ENCODE results near the gene RHBDF2.

The RHBDF2 gene

GRCh38 chr17:76497699-76497978 lies 3.6 kb downstream of the RHBDF2 start:
- H3K4me1 ChIP-seq (ENCODE audit: control insufficient read depth, insufficient read depth, low read length): peaks cover 41% of the 10 kb centered on the region
- no peaks in the 10 kb centered on the region for H3K27me3 ChIP-seq (ENCODE audit: control insufficient read depth, insufficient read depth, low read length)
- no peak overlapping the region for H3K4me3 ChIP-seq (ENCODE audit: low read depth, low read length)
- H3K9me3 ChIP-seq (ENCODE audit: control insufficient read depth, insufficient read depth, low read length): no peaks in the 10 kb centered on the region
- H3K36me3 ChIP-seq (ENCODE audit: control insufficient read depth, insufficient read depth, low read length): no peaks in the 10 kb centered on the region
- no peak overlapping the region for H3K27ac ChIP-seq (ENCODE audit: low read depth, low read length)
- H3K9ac ChIP-seq (ENCODE audit: low read depth, low read length): no peak overlapping the region

GRCh38 chr17:76496464-76496863 lies 4.8 kb downstream of the RHBDF2 start:
- no peak overlapping the region for H3K4me3 ChIP-seq (ENCODE audit: low read depth, low read length)
- H3K9ac ChIP-seq (ENCODE audit: low read depth, low read length): no peak overlapping the region
- H3K27me3 ChIP-seq (ENCODE audit: control insufficient read depth, insufficient read depth, low read length): no peaks in the 10 kb centered on the region
- H3K9me3 ChIP-seq (ENCODE audit: control insufficient read depth, insufficient read depth, low read length): no peaks in the 10 kb centered on the region
- H3K4me1 ChIP-seq (ENCODE audit: control insufficient read depth, insufficient read depth, low read length): peaks cover 42% of the 10 kb centered on the region
- H3K36me3 ChIP-seq (ENCODE audit: control insufficient read depth, insufficient read depth, low read length): no peaks in the 10 kb centered on the region
- H3K27ac ChIP-seq (ENCODE audit: low read depth, low read length): no peak overlapping the region

- no peaks in the 10 kb centered on the region for H3K27me3 ChIP-seq (ENCODE audit: control insufficient read depth, insufficient read depth, low read length)
- H3K9me3 ChIP-seq (ENCODE audit: control insufficient read depth, insufficient read depth, low read length): no peaks in the 10 kb centered on the region
- no peaks in the 10 kb centered on the region for H3K36me3 ChIP-seq (ENCODE audit: control insufficient read depth, insufficient read depth, low read length)
- H3K4me3 ChIP-seq (ENCODE audit: low read depth, low read length): no peak overlapping the region
- H3K27ac ChIP-seq (ENCODE audit: low read depth, low read length): no peak overlapping the region
- H3K9ac ChIP-seq (ENCODE audit: low read depth, low read length): no peak overlapping the region
- peaks cover 41% of the 10 kb centered on the region for H3K4me1 ChIP-seq (ENCODE audit: control insufficient read depth, insufficient read depth, low read length)
These were observed 5.4 kb downstream of the RHBDF2 start for GRCh38 chr17:76495663-76496400.

DNA sequence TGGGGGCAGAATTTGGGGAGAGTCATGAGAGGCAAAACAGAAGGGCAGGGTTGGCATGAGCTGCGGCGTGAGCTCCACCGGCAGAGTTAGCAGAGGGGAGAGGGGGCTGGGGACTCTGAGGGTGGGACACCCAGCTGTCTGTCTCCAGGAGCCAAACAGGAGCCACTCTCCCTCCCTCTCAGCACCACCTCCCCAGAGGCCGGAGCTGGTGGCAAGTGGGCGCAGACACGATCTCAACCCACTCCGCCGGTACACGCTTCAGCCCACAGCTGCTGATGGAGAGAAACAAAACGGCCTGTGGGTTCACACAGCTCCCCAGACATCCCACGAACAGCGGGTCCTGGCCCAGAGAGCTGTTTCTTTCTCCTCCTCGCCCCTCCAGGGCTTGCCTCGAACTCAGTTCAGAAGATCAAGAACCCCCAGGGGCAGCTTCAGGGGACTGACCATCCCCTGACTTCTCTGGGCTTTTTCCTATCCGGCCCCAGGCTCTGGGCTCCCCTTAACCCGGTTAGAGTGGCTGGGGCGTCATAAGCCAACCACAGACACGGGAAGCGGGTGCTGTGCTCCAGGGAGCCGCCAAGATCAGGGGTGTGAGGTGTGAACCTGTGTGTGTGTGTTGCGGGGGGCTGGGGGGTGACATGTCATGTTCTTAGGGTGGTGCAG lies 7.6 kb downstream of the RHBDF2 start:
- Histone ChIP-seq H3K27me3 (ENCODE audit: control insufficient read depth, insufficient read depth, low read length) (no peaks in the 10 kb centered on the region), H3K4me1 (ENCODE audit: control insufficient read depth, insufficient read depth, low read length) (peaks cover 28% of the 10 kb centered on the region), H3K9me3 (ENCODE audit: control insufficient read depth, insufficient read depth, low read length) (no peaks in the 10 kb centered on the region), H3K4me3 (ENCODE audit: low read depth, low read length) (no peak overlapping the region), H3K36me3 (ENCODE audit: control insufficient read depth, insufficient read depth, low read length) (no peaks in the 10 kb centered on the region), H3K9ac (ENCODE audit: low read depth, low read length) (no peak overlapping the region), H3K27ac (ENCODE audit: low read depth, low read length) (no peak overlapping the region)

DNA sequence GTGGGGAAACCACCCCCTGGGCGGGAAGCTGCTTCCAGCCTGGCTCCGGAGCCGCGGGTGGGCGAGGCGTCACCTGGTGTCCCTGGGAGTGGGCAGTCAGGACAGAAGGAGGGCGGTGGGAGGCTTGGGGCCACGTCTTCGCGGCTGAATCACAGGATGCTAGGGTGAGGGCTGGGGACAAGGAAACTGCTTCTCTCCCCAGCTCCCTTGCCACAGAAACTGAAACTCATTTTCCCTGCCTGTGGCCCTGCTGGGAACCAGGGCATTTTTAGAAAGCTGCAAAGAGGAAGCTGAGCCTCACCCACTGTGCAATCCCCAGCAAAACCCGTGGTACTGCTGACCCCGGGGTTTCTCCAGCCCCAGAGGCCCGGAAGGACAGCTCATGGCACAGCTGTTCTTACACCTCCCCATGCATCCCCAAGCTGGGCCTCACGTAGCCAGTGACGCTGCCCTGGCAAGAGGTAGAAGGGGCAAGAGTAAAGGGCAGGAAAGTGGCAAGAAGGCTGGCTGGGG lies 8.2 kb downstream of the RHBDF2 start:
- Histone ChIP-seq H3K27ac (ENCODE audit: low read depth, low read length) (no peak overlapping the region), H3K9ac (ENCODE audit: low read depth, low read length) (no peak overlapping the region), H3K4me1 (ENCODE audit: control insufficient read depth, insufficient read depth, low read length) (peaks cover 24% of the 10 kb centered on the region), H3K27me3 (ENCODE audit: control insufficient read depth, insufficient read depth, low read length) (no peaks in the 10 kb centered on the region), H3K36me3 (ENCODE audit: control insufficient read depth, insufficient read depth, low read length) (no peaks in the 10 kb centered on the region), H3K4me3 (ENCODE audit: low read depth, low read length) (no peak overlapping the region), H3K9me3 (ENCODE audit: control insufficient read depth, insufficient read depth, low read length) (no peaks in the 10 kb centered on the region)

GRCh38 chr17:76492123-76492988 lies 8.9 kb downstream of the RHBDF2 start:
- peaks cover 20% of the 10 kb centered on the region for H3K4me1 ChIP-seq (ENCODE audit: control insufficient read depth, insufficient read depth, low read length)
- no peaks in the 10 kb centered on the region for H3K9me3 ChIP-seq (ENCODE audit: control insufficient read depth, insufficient read depth, low read length)
- no peaks in the 10 kb centered on the region for H3K27me3 ChIP-seq (ENCODE audit: control insufficient read depth, insufficient read depth, low read length)
- no peak overlapping the region for H3K4me3 ChIP-seq (ENCODE audit: low read depth, low read length)
- H3K27ac ChIP-seq (ENCODE audit: low read depth, low read length): no peak overlapping the region
- no peaks in the 10 kb centered on the region for H3K36me3 ChIP-seq (ENCODE audit: control insufficient read depth, insufficient read depth, low read length)
- H3K9ac ChIP-seq (ENCODE audit: low read depth, low read length): no peak overlapping the region

- H3K9ac ChIP-seq (ENCODE audit: low read depth, low read length): no peak overlapping the region
- H3K27ac ChIP-seq (ENCODE audit: low read depth, low read length): no peak overlapping the region
- H3K4me1 ChIP-seq (ENCODE audit: control insufficient read depth, insufficient read depth, low read length): peaks cover 20% of the 10 kb centered on the region
- no peak overlapping the region for H3K4me3 ChIP-seq (ENCODE audit: low read depth, low read length)
- no peaks in the 10 kb centered on the region for H3K9me3 ChIP-seq (ENCODE audit: control insufficient read depth, insufficient read depth, low read length)
- no peaks in the 10 kb centered on the region for H3K36me3 ChIP-seq (ENCODE audit: control insufficient read depth, insufficient read depth, low read length)
- no peaks in the 10 kb centered on the region for H3K27me3 ChIP-seq (ENCODE audit: control insufficient read depth, insufficient read depth, low read length)
These were observed 9.7 kb downstream of the RHBDF2 start for GRCh38 chr17:76491271-76492122.

DNA sequence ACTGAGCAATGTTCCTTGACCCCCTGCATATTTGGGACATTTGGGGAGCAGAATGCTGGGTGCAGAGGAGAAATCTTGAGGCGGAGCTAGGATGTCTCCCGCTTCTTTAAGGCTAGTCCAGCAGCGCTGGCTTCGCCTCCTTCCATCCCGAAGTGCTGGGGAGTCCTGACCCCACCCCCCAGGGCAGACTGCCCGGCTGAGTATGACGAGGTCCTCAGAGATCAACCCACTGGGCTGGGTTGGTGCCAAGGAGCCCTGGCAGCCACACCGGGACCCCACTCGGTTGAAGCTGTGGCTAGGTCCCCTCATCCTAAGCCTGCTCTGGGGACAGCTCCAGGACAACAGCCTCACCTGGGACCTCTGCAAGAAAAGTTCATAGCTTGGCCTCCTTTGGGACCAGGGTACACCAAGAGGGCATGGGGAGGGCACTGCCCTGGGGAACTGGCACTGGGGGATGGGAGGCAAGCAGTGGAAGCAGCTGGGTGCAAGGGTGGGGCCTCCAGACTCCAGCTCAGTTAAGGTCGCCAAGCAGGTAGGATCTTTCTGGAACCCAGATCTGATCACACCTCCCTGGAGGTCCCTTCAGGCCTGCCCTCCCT lies 11.0 kb downstream of the RHBDF2 start:
- H3K27me3 ChIP-seq (ENCODE audit: control insufficient read depth, insufficient read depth, low read length): no peaks in the 10 kb centered on the region
- no peak overlapping the region for H3K27ac ChIP-seq (ENCODE audit: low read depth, low read length)
- H3K9me3 ChIP-seq (ENCODE audit: control insufficient read depth, insufficient read depth, low read length): no peaks in the 10 kb centered on the region
- H3K36me3 ChIP-seq (ENCODE audit: control insufficient read depth, insufficient read depth, low read length): no peaks in the 10 kb centered on the region
- H3K4me1 ChIP-seq (ENCODE audit: control insufficient read depth, insufficient read depth, low read length): peaks cover 20% of the 10 kb centered on the region
- H3K9ac ChIP-seq (ENCODE audit: low read depth, low read length): no peak overlapping the region
- H3K4me3 ChIP-seq (ENCODE audit: low read depth, low read length): no peak overlapping the region

DNA sequence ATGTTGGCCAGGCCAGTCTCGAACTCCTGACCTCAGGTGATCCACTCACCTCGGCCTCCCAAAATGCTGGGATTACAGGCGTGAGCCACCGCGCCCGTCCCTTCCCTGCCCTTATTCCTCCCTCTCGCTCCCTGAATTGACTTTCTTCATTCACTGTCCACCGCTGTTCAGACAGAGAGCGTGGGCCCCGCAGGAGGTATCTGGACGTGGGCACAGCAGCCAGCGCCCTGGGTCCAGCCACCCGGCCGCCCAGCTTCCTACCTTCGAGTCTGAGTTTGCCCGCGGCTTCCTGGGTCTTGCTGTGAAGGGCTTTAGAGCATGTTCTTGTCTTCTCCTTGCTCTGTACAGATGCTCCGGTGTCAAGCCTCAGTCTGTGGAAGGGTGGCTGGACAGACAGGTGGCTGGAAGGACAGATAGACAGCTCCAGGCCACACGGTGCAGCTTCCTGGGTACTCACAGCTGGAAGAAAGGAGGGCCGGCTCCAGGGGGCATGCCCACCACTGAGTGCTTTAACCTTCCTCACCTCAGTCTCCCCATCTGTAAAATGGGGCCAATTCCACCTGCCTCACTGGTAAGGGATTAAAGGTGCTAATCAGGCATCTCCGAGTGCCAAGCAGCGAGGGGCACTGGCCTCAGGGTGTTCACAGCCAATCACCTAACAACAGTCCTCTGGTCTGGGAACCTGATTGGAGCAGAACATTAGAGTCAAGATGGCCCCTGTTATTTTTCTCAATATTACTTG lies 13.6 kb downstream of the RHBDF2 start:
- peaks cover 9% of the 10 kb centered on the region; the same call in 1 of the 2 replicates for H3K4me1 ChIP-seq (ENCODE audit: control insufficient read depth, insufficient read depth, low read length)
- no peaks in the 10 kb centered on the region for H3K9me3 ChIP-seq (ENCODE audit: control insufficient read depth, insufficient read depth, low read length)
- no peak overlapping the region for H3K27ac ChIP-seq (ENCODE audit: low read depth, low read length)
- no peak overlapping the region for H3K4me3 ChIP-seq (ENCODE audit: low read depth, low read length)
- H3K36me3 ChIP-seq (ENCODE audit: control insufficient read depth, insufficient read depth, low read length): no peaks in the 10 kb centered on the region
- no peak overlapping the region for H3K9ac ChIP-seq (ENCODE audit: low read depth, low read length)
- no peaks in the 10 kb centered on the region for H3K27me3 ChIP-seq (ENCODE audit: control insufficient read depth, insufficient read depth, low read length)

GRCh38 chr17:76485569-76485968 lies 15.7 kb downstream of the RHBDF2 start:
- no peaks in the 10 kb centered on the region for H3K4me1 ChIP-seq (ENCODE audit: control insufficient read depth, insufficient read depth, low read length)
- H3K27ac ChIP-seq (ENCODE audit: low read depth, low read length): no peak overlapping the region
- no peaks in the 10 kb centered on the region for H3K9me3 ChIP-seq (ENCODE audit: control insufficient read depth, insufficient read depth, low read length)
- no peaks in the 10 kb centered on the region for H3K36me3 ChIP-seq (ENCODE audit: control insufficient read depth, insufficient read depth, low read length)
- no peak overlapping the region for H3K9ac ChIP-seq (ENCODE audit: low read depth, low read length)
- no peak overlapping the region for H3K4me3 ChIP-seq (ENCODE audit: low read depth, low read length)
- no peaks in the 10 kb centered on the region for H3K27me3 ChIP-seq (ENCODE audit: control insufficient read depth, insufficient read depth, low read length)

Data from HUES48 (cell line).